Fibroblast of lung (primary cell): Measurements from ENCODE around the gene CCDC158.

Experiments used
- CTCF ChIP-seq, 2 donors: IDR thresholded peaks in 1 of 2; conservative IDR thresholded peaks in 1 of 2; 1 replicate in 1 of 2; 2 replicates in 1 of 2; pipeline ENCODE4 v1.5.1; 2011 to 2012; ENCODE audit warnings: low read length in 2 of 2, control low read depth in 1 of 2, inconsistent platforms in 1 of 2, low read depth in 1 of 2, mild to moderate bottlenecking in 1 of 2
- EZH2 ChIP-seq: IDR thresholded peaks from 2 replicates; pipeline ENCODE4 v1.5.1; 2012; ENCODE audit warnings: low read length, control low read depth, mild to moderate bottlenecking; ENCODE audit errors: missing control alignments

GRCh38 chr4:76420762-76421581, at the start of gene CCDC158:
- TF ChIP-seq CTCF (conservative IDR thresholded peaks at IDR 0.05 in 1 of 2, IDR thresholded peaks at IDR 0.05 in 1 of 2; ENCODE audit: low read depth in 1 of 2, low read length in 2 of 2), result no peak
- TF ChIP-seq EZH2, result no peak
